Esophagus squamous epithelium (tissue), 5 donors: Measurements from ENCODE around the gene GALR3. TPM values are rescaled to one million over a fixed set of nuclear protein-coding genes. Genes with fewer than 3 reads are reported as not detected.
A peak's percentile ranks its signal among the peaks of the same experiment; 100 is the strongest.

Experiments
- DNase-seq: peaks from one replicate; lab custom pipeline; 2025; lab: John Stamatoyannopoulos, UW
- H3K27ac ChIP-seq, 4 donors: fragments of 200-600 bp; sonication (generic); one replicate each; pipeline ENCODE4 v1.5.1; 2016 to 2019; ENCODE audit warnings: mild to moderate bottlenecking in 1 of 4
- H3K27me3 ChIP-seq, 4 donors: fragments of 200-600 bp; sonication (generic); 1 replicate in 3 of 4; 2 replicates in 1 of 4; pipeline versions ENCODE4 v1.5.1 to v1.6.0; 2017 to 2021; ENCODE audit warnings: antibody characterized with exemption in 1 of 4
- H3K36me3 ChIP-seq, 3 donors: fragments of 200-600 bp; sonication (generic); one replicate each; pipeline ENCODE4 v1.5.1; 2016 to 2019
- H3K4me1 ChIP-seq, 3 donors: fragments of 200-600 bp; sonication (generic); one replicate each; pipeline ENCODE4 v1.5.1; 2017 to 2019
- H3K4me3 ChIP-seq, 4 donors: fragments of 200-600 bp; sonication (generic); 1 replicate in 3 of 4; 2 replicates in 1 of 4; pipeline ENCODE4 v1.5.1; 2016 to 2019; ENCODE audit warnings: mild to moderate bottlenecking in 2 of 4, moderate library complexity in 1 of 4
- H3K9me3 ChIP-seq, 3 donors: fragments of 200-600 bp; sonication (generic); one replicate each; pipeline ENCODE4 v1.5.1; 2016 to 2019
- POLR2A ChIP-seq, 4 donors: fragments of 450-650 bp; IDR thresholded peaks; one replicate each; pipeline ENCODE4 v1.6.1; 2017; ENCODE audit warnings: antibody characterized with exemption in 4 of 4, mild to moderate bottlenecking in 4 of 4, moderate library complexity in 3 of 4
- WGBS, 2 donors: methylation state at CpG; one replicate each; pipeline ENCODE4 v1.1.5; 2018; 5-methylcytosine and 5-hydroxymethylcytosine counted together
- intact Hi-C: fragments of 100-400 bp; cut with DNase I; formaldehyde crosslinking; loops from one replicate; pipeline ENCODE4 v1.15.0; 2022
- total RNA-seq, 4 donors: library from RNA; depleted of rRNA; stranded (reverse); fragments of >200 nt; gene quantifications; one replicate each; pipeline ENCODE4 v1.1.0, GENCODE V29; 2016
- TF ChIP-seq, protein P1 (sequence below), 6 experiments: fragments of 450-650 bp in 4 of 6; fragments of 200-600 bp in 2 of 6; sonication (generic) in 2 of 6; IDR thresholded peaks; one replicate each; pipeline ENCODE4 v1.5.1; 2016 to 2019; ENCODE audit warnings: antibody characterized with exemption in 6 of 6, mild to moderate bottlenecking in 4 of 6, moderate library complexity in 4 of 6
- donor health status: DM: yes; HTN: yes; CAD: no.

The GALR3 gene
- total RNA-seq, 4 donors from 2014 or later, result not detected

DNA sequence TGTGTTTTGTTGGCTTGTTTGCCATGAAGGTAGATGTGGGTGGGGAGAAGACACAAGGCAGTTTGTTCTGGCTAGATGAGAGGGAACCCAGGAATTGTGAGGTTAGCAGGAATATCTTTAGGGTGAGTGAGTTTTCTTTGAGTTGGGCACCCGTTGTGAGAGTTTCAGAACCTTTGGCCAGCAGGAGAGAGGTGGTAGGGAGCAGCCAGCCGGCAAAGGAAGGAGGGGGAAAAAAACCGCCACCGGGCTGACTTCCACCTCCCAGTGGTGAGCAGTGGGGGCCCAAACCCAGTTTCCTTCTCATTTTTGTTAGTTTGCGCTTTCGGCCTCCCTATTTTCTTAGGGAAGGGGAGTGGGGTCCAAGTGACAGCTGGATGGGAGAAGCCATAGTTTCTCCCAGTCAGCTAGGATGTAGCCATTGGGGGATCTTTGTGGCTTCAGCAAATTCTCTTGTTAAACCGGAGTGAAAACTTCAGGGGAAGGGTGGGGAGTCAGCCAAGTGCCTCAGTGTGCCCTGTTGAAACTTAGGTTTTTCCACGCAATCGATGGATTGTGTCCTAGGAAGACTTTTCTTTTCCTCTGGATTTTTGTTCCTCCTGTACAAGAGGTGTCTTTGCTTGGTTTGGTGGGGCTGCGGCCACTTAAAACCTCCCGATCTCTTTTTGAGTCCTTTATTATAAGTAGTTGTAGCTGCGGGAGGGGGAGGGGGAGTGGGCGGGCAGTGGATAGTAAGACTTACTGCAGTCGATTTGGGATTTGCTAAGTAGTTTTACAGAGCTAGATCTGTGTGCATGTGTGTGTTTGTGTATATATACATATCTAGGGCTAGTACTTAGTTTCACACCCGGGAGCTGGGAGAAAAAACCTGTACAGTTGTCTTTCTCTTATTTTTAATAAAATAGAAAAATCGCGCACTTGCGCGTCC is 16.5 kb upstream of the GALR3 start:
- peak overlapping the region; percentile 51 to 69 (median 62) for H3K4me3 ChIP-seq
- H3K27ac ChIP-seq, result peak overlapping the region; percentile 37 to 94 (median 88)
- no peak for DNase-seq
- TF ChIP-seq, protein P1, sequence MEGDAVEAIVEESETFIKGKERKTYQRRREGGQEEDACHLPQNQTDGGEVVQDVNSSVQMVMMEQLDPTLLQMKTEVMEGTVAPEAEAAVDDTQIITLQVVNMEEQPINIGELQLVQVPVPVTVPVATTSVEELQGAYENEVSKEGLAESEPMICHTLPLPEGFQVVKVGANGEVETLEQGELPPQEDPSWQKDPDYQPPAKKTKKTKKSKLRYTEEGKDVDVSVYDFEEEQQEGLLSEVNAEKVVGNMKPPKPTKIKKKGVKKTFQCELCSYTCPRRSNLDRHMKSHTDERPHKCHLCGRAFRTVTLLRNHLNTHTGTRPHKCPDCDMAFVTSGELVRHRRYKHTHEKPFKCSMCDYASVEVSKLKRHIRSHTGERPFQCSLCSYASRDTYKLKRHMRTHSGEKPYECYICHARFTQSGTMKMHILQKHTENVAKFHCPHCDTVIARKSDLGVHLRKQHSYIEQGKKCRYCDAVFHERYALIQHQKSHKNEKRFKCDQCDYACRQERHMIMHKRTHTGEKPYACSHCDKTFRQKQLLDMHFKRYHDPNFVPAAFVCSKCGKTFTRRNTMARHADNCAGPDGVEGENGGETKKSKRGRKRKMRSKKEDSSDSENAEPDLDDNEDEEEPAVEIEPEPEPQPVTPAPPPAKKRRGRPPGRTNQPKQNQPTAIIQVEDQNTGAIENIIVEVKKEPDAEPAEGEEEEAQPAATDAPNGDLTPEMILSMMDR (IDR thresholded peaks at IDR 0.05), result no peak
- no peak for TF ChIP-seq POLR2A (IDR thresholded peaks at IDR 0.05)
- WGBS, 2 donors, result 2 to 4% methylated on average over 18 to 19 of the region's 19 CpGs
- no peaks in the 10 kb centered on the region for H3K9me3 ChIP-seq
- intact Hi-C loops, result no loop called here
- peaks cover 0 to 6% (median 0%) of the 10 kb centered on the region in 4 donors for H3K27me3 ChIP-seq
- H3K36me3 ChIP-seq, result peaks cover 0 to 3% (median 0%) of the 10 kb centered on the region in 3 donors
- peaks cover 38 to 72% (median 43%) of the 10 kb centered on the region in 3 donors for H3K4me1 ChIP-seq

GRCh38 chr22:37807410-37808293 is 15.5 kb upstream of the GALR3 start, which contains the start of gene GCAT:
Gene GCAT (plus strand): TSS chr22:37807934. CDS start chr22:37807968, 34 bp downstream.
- H3K4me1 ChIP-seq, result peaks cover 30 to 63% (median 43%) of the 10 kb centered on the region in 3 donors

DNA sequence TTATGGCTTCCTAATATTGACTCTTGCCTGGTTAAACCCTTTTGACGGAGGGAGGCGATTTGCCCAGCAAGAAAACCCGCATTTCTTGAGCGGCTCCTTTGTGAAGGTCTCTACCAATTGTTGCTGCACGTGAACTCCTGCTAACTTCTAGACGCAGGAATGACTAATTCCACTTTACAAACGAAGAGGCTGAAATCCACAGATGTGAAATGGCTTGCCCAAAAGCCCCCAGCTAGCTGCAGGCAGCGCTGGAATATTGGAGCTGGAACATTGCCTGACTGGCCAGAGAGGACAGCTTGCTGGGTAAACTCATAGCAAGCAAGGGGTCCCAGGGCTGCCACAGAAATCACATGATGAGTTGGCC is 14.9 kb upstream of the GALR3 start:
- 0 to 5% methylated on average over 4 to 6 of the region's 8 CpGs for WGBS, 2 donors
- TF ChIP-seq, protein P1 (IDR thresholded peaks at IDR 0.05), result no peak
- TF ChIP-seq POLR2A (IDR thresholded peaks at IDR 0.05), result no peak
- DNase-seq, result no peak
- peak overlapping the region; percentile 51 to 69 (median 62) for H3K4me3 ChIP-seq
- intact Hi-C loops, result no loop called here
- H3K36me3 ChIP-seq, result peaks cover 0 to 13% (median 0%) of the 10 kb centered on the region in 3 donors
- H3K27me3 ChIP-seq, result peaks cover 0 to 5% (median 0%) of the 10 kb centered on the region in 4 donors
- peaks cover 24 to 56% (median 36%) of the 10 kb centered on the region in 3 donors for H3K4me1 ChIP-seq
- peak overlapping the region; percentile 82 to 94 (median 88) for H3K27ac ChIP-seq
- no peaks in the 10 kb centered on the region for H3K9me3 ChIP-seq

More at GRCh38 chr22:37807410-37808293, 15.5 kb upstream of the GALR3 start, which contains the start of gene GCAT:
- Histone ChIP-seq H3K27ac (peak within 1 kb of the TSS; percentile 82 to 94 (median 88)), H3K4me3 (peak within 1 kb of the TSS; percentile 51 to 69 (median 62)), H3K9me3 (no peaks in the 10 kb centered on the region), H3K27me3 (peaks cover 0 to 6% (median 0%) of the 10 kb centered on the region in 4 donors), H3K36me3 (peaks cover 0 to 7% (median 0%) of the 10 kb centered on the region in 3 donors)
- WGBS, 2 donors, result 0 to 1% methylated on average over 18 to 24 of the region's 73 CpGs
- TF ChIP-seq, protein P1 (IDR thresholded peaks at IDR 0.05), result no peak
- TF ChIP-seq POLR2A (IDR thresholded peaks at IDR 0.05), result peak in 2 of 4 donors; percentile 34 to 79
- DNase-seq, result peak; percentile 62
- intact Hi-C loops, result no loop called here

- Histone ChIP-seq H3K36me3 (peaks cover 0 to 29% (median 0%) of the 10 kb centered on the region in 3 donors), H3K4me3 (no peak overlapping the region), H3K4me1 (peaks cover 21 to 41% (median 24%) of the 10 kb centered on the region in 3 donors), H3K27me3 (no peaks in the 10 kb centered on the region), H3K27ac (no peak overlapping the region), H3K9me3 (no peaks in the 10 kb centered on the region)
- WGBS, 2 donors, result 97 to 98% methylated on average over 4 of the region's 5 CpGs
- TF ChIP-seq POLR2A (IDR thresholded peaks at IDR 0.05), result no peak
- TF ChIP-seq, protein P1 (IDR thresholded peaks at IDR 0.05), result no peak
- intact Hi-C loops, result no loop called here
- DNase-seq, result no peak
Observed at GRCh38 chr22:37809672-37810333, 13.4 kb upstream of the GALR3 start.
